Mesenteric fat pad (tissue), 1 donor: ENCODE results near the gene MALSU1. TPM values are rescaled to one million over a fixed set of nuclear protein-coding genes. Genes with fewer than 3 reads are reported as not detected.

Source experiments
- DNase-seq: peaks from one replicate; pipeline ENCODE4 v3.0.0-alpha.2; 2020; ENCODE audit warnings: low spot score
- total RNA-seq: library from RNA; stranded (reverse); fragmentation: NEBNext Ultra II Directional; extraction: Animal tissue kit (Norgen Biotek cat#: 25700); gene quantifications from one replicate; pipeline ENCODE4 v1.2.1, GENCODE V29; 2021
- donor health status: DM: yes; HTN: yes; CAD: no.

Gene MALSU1
- total RNA-seq, 1 donor from 2014 or later: 56.2 TPM

DNA sequence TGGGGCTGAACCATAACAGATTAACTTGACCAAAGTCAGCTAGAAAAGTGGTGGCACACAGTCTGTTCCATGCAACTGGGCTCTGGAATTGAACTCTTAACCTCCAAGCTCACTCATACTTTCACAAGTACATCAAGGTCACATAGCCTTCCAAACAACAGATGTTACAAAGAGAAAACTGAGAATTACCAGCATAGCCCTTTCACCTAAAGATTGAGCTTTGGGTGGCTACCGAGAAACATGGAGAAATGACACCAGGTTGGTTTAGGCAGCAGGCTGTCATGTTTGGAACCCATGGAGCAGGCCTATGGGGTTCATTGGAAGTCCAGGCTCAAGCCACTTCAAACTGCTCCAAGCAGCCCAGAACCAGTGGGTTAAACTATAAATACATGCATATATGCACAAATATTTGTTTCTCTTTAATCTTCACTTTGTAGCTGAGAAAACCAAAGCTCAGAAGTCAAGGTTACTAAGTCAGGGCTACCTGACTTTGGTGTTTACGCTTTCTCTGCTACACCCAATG, 59.1 kb downstream of the MALSU1 start:
- no peak for DNase-seq

Other genes with a start within 250 kb of the MALSU1 start
- gene KLHL7, start 193.6 kb upstream of the MALSU1 start, total RNA-seq: 18.9 TPM
- 20.8 TPM for gene NUP42, start 117.3 kb upstream of the MALSU1 start, total RNA-seq
- gene GPNMB, start 52.6 kb upstream of the MALSU1 start, total RNA-seq: 183 TPM
- 1.2 TPM for gene IGF2BP3, start 171.2 kb downstream of the MALSU1 start, total RNA-seq
- 55.6 TPM for gene TRA2A, start 232.6 kb downstream of the MALSU1 start, total RNA-seq